SU-DHL-6 (cell line): ENCODE results near the gene MYB.

Source experiments
- H2AFZ ChIP-seq: fragments of 200-600 bp; sonication (generic); 2 replicates; pipeline ENCODE4 v1.6.1; 2014; ENCODE audit warnings: low read depth, mild to moderate bottlenecking, moderate library complexity, mixed read lengths, antibody characterized with exemption, low read length; ENCODE audit not compliant: severe bottlenecking
- H3F3A ChIP-seq: fragments of 200-600 bp; shearing (Covaris generic); 2 replicates; pipeline ENCODE4 v1.6.0; 2016; ENCODE audit warnings: antibody characterized with exemption, mild to moderate bottlenecking; ENCODE audit not compliant: insufficient read depth
- H3K27ac ChIP-seq: fragments of 200-600 bp; sonication (generic); 2 replicates; pipeline ENCODE4 v1.5.1; 2016; ENCODE audit warnings: low read depth, mild to moderate bottlenecking, low read length, moderate library complexity, mixed read lengths
- H3K27me3 ChIP-seq: fragments of 200-600 bp; sonication (generic), shearing (Covaris generic); 2 replicates; pipeline ENCODE4 v1.6.0; 2014; ENCODE audit warnings: mild to moderate bottlenecking, low read length
- H3K36me3 ChIP-seq: fragments of 200-600 bp; sonication (generic); 2 replicates; pipeline ENCODE4 v1.6.1; 2014; ENCODE audit warnings: mild to moderate bottlenecking, low read length, mixed read lengths
- H3K4me2 ChIP-seq: fragments of 300-600, 200-600 bp; shearing (Covaris generic), sonication (generic); 2 replicates; pipeline ENCODE4 v1.6.0; 2014; ENCODE audit warnings: low read length, low read depth, mild to moderate bottlenecking; ENCODE audit not compliant: poor library complexity, severe bottlenecking
- H3K4me3 ChIP-seq: fragments of 200-600 bp; sonication (generic); 2 replicates; pipeline ENCODE4 v1.5.1; 2014; ENCODE audit warnings: antibody characterized with exemption, low read length, mild to moderate bottlenecking, mixed read lengths; ENCODE audit not compliant: insufficient read depth, poor library complexity, severe bottlenecking
- H3K79me2 ChIP-seq: fragments of 200-600 bp; sonication (generic); 2 replicates; pipeline ENCODE4 v1.6.1; 2014; ENCODE audit warnings: mild to moderate bottlenecking, low read length, moderate library complexity; ENCODE audit not compliant: insufficient read depth
- H3K9ac ChIP-seq: fragments of 200-600 bp; sonication (generic); 2 replicates; pipeline ENCODE4 v1.7.0; 2014; ENCODE audit warnings: mild to moderate bottlenecking, low read length
- H3K9me2 ChIP-seq: fragments of 200-600 bp; sonication (generic); replicated peaks from 2 replicates; pipeline ENCODE4 v1.6.1; 2014; ENCODE audit warnings: low read length; ENCODE audit not compliant: insufficient read depth
- H3K9me3 ChIP-seq: fragments of 200-600 bp; sonication (generic); 2 replicates; pipeline ENCODE4 v1.6.1; 2014; ENCODE audit warnings: low read length, mixed read lengths; ENCODE audit not compliant: insufficient read depth
- H4K20me1 ChIP-seq: fragments of 200-600 bp; sonication (generic); 2 replicates; pipeline ENCODE4 v1.6.1; 2014; ENCODE audit warnings: low read depth, mild to moderate bottlenecking, antibody characterized with exemption, low read length, moderate library complexity, mixed read lengths
- EZH2phosphoT487 ChIP-seq: fragments of 200-600 bp; sonication (generic), shearing (Covaris generic); conservative IDR thresholded peaks from 2 replicates; pipeline ENCODE4 v1.6.1; 2018; ENCODE audit warnings: mild to moderate bottlenecking, antibody characterized with exemption, low read length, moderate library complexity, mixed read lengths
- TF ChIP-seq, protein P1 (sequence below): fragments of 200-600 bp; sonication (generic); IDR thresholded peaks from one replicate; pipeline ENCODE4 v1.5.1; 2017; ENCODE audit warnings: antibody characterized with exemption, mild to moderate bottlenecking, low read length, moderate library complexity; ENCODE audit not compliant: insufficient read depth, poor library complexity, severe bottlenecking

Gene MYB

DNA sequence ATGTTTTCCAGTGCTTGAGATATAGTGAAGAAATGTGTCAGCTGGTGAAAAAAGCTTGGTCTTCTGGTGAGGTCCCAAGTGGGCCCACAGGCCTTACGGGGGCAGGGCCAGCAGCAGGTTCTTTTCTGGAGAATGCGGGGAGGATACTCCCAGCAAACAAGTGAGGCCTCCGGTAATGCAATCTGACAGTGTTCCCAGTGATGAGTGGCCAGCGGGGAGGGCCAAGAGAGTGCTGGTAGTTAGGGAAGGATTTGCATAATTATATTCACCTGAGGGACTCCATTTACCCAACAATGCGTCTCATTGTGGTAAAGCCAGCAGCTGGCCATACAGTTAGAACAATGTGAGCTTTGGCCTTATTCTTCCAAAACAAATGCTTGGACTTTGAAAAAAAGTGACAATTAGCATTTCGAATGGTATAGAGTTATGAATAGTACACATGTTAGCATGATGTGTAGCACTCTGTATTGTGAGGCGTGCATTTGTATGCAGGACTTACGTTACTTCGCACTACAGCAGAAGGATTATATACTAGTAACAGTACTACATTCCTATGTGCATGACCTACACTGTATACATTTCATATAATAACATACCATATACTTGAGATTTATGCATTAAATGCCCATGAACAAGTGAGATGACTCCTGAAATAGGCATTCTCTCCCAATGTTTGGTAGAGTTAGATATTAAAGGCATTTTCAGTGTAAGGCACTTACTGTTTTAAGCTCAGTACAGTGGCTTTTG lies 69.8 kb downstream of the MYB start:
- Histone ChIP-seq H3K9me3 (no peaks in the 10 kb centered on the region), H3K36me3 (no peaks in the 10 kb centered on the region), H3K4me3 (no peak overlapping the region), H3K27me3 (no peaks in the 10 kb centered on the region), H3K27ac (no peak overlapping the region), H3K9me2 (no peaks in the 10 kb centered on the region), H3K9ac (no peak overlapping the region), H3K4me2 (no peak overlapping the region), H3K79me2 (no peaks in the 10 kb centered on the region), H4K20me1 (no peaks in the 10 kb centered on the region), H3F3A (no peaks in the 10 kb centered on the region), H2AFZ (no peak overlapping the region)
- TF ChIP-seq, protein P1, sequence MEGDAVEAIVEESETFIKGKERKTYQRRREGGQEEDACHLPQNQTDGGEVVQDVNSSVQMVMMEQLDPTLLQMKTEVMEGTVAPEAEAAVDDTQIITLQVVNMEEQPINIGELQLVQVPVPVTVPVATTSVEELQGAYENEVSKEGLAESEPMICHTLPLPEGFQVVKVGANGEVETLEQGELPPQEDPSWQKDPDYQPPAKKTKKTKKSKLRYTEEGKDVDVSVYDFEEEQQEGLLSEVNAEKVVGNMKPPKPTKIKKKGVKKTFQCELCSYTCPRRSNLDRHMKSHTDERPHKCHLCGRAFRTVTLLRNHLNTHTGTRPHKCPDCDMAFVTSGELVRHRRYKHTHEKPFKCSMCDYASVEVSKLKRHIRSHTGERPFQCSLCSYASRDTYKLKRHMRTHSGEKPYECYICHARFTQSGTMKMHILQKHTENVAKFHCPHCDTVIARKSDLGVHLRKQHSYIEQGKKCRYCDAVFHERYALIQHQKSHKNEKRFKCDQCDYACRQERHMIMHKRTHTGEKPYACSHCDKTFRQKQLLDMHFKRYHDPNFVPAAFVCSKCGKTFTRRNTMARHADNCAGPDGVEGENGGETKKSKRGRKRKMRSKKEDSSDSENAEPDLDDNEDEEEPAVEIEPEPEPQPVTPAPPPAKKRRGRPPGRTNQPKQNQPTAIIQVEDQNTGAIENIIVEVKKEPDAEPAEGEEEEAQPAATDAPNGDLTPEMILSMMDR = no peak
- no peak for TF ChIP-seq EZH2phosphoT487

DNA sequence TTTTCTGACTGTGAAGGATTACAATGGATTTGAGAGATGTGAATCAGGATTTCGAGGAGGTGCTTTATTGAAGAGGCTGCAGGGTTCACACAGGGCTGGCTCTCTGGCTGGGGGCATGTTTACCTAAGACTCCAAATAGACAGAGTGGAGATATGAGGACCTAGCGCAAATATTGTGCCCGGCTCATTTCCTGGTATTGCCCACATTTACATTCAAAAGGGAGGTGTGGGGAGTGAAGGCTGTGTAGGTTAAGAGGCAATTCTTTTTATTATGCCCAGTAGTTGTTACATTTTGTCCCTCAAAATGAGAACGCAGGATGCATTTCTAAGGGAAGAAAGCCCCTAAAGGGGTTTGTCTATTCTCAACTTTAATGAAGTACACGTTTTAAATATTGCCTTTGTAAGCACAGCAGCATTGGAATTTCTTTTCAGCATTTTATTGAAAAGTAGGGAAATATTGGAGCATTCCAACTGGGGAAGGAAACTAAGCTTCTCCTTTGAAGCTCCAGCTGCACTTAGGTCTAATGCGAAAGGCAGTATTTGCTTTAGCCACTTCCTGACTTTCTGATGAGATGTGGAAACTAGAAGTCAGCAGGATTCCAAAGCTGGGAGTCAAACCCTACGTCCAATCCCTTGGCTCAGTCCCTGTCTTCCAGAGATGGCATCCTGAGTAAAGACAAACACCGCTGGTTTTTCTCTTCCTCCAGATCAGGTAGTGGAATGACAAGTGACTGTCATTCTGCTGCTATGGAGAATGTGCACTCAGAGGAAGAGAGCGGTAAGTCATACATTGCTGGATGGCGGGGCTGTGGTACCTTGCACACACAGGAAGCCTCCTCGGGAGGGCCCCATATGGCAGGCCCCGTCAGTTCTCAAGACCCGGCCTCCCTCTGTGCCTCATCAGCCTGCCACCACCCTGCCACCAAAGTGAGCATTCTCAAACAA lies 70.7 kb downstream of the MYB start:
- TF ChIP-seq, protein P1 = no peak
- TF ChIP-seq EZH2phosphoT487 = no peak
- Histone ChIP-seq H3K9ac (no peak overlapping the region), H4K20me1 (no peaks in the 10 kb centered on the region), H3F3A (no peaks in the 10 kb centered on the region), H2AFZ (no peak overlapping the region), H3K36me3 (no peaks in the 10 kb centered on the region), H3K4me3 (no peak overlapping the region), H3K4me2 (no peak overlapping the region), H3K9me3 (no peaks in the 10 kb centered on the region), H3K27ac (no peak overlapping the region), H3K79me2 (no peaks in the 10 kb centered on the region), H3K27me3 (no peaks in the 10 kb centered on the region), H3K9me2 (no peaks in the 10 kb centered on the region)

DNA sequence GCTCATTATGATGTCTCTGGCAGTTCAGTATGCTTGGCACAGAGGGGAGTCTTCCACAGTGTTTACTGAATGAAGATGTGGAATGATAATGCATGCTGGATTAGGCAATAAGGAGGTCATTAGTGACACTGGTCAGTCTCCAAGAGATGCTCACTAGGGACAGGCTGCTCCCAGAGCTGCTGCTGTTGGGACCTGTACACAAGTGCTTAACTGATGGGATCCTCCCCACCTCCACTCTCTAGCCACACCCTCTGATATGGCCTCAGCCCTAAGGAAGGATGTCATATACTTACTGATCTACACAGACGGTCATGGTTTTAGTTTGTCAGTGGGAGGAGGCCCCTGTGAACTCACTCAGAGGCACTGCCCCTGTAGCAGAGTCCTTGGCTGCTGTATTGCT lies 73.4 kb downstream of the MYB start:
- H3K9ac ChIP-seq = no peak overlapping the region
- no peaks in the 10 kb centered on the region for H4K20me1 ChIP-seq
- no peaks in the 10 kb centered on the region for H3K36me3 ChIP-seq
- no peak overlapping the region for H2AFZ ChIP-seq
- TF ChIP-seq, protein P1 = no peak
- no peak for TF ChIP-seq EZH2phosphoT487
- H3K9me3 ChIP-seq = no peaks in the 10 kb centered on the region
- H3K27ac ChIP-seq = no peak overlapping the region
- no peaks in the 10 kb centered on the region for H3K27me3 ChIP-seq
- no peaks in the 10 kb centered on the region for H3F3A ChIP-seq
- no peaks in the 10 kb centered on the region for H3K79me2 ChIP-seq
- H3K9me2 ChIP-seq = no peaks in the 10 kb centered on the region
- H3K4me2 ChIP-seq = no peak overlapping the region
- no peak overlapping the region for H3K4me3 ChIP-seq
